ENCODE data around the gene MZF1. TPM values are rescaled to one million over a fixed set of nuclear protein-coding genes. Genes with fewer than 3 reads are reported as not detected.

Gene MZF1
- total and polyA plus RNA-seq, 4 donors = 4.9 to 21.1 (median 8.8) TPM

GRCh38 chr19:58520257-58520599 is 52.9 kb downstream of the MZF1 start:
- H3K27me3 ChIP-seq (ENCODE audit: control insufficient read depth in 4 of 4, insufficient read depth in 4 of 4, low read length in 3 of 4) = no peaks in the 10 kb centered on the region
- peak overlapping the region; percentile 61 to 72 for H3K9ac ChIP-seq (ENCODE audit: low read depth in 1 of 2, low read length in 2 of 2)
- DNase-seq (ENCODE audit: low spot score) = no peak
- H3K36me3 ChIP-seq (ENCODE audit: control insufficient read depth in 4 of 4, insufficient read depth in 3 of 4, low read depth in 1 of 4, low read length in 3 of 4) = peaks cover 0 to 9% (median 3%) of the 10 kb centered on the region in 4 donors
- 14% methylated on average over 7 of the region's 7 CpGs for WGBS
- H3K4me1 ChIP-seq (ENCODE audit: control insufficient read depth in 4 of 4, insufficient read depth in 4 of 4, low read length in 3 of 4) = peaks cover 2 to 37% (median 20%) of the 10 kb centered on the region in 4 donors
- H3K9me3 ChIP-seq (ENCODE audit: control insufficient read depth in 4 of 4, low read length in 3 of 4) = no peaks in the 10 kb centered on the region
- no peak for TF ChIP-seq FOXA1 (IDR thresholded peaks at IDR 0.05)
- TF ChIP-seq TAF1 (conservative IDR thresholded peaks at IDR 0.05) = no peak
- no peak for TF ChIP-seq RAD21 (IDR thresholded peaks at IDR 0.05)
- no peak for TF ChIP-seq ATF3 (IDR thresholded peaks at IDR 0.05)
- no peak for TF ChIP-seq JUND (IDR thresholded peaks at IDR 0.05)
- no peak for TF ChIP-seq ZBTB33 (IDR thresholded peaks at IDR 0.05)
- TF ChIP-seq NR2F2 (IDR thresholded peaks at IDR 0.05) = no peak
- no peak for TF ChIP-seq HNF4G (IDR thresholded peaks at IDR 0.05)
- TF ChIP-seq FOXA2 (IDR thresholded peaks at IDR 0.05) = no peak
- no peak for TF ChIP-seq RXRA (IDR thresholded peaks at IDR 0.05)
- TF ChIP-seq SP1 (IDR thresholded peaks at IDR 0.05) = no peak
- TF ChIP-seq GABPA (IDR thresholded peaks at IDR 0.05 in 1 of 2, conservative IDR thresholded peaks at IDR 0.05 in 1 of 2) = no peak
- TF ChIP-seq CTCF (IDR thresholded peaks at IDR 0.05; ENCODE audit: low read depth, low read length, missing input control) = no peak
- no peak for TF ChIP-seq REST (IDR thresholded peaks at IDR 0.05)
- peak overlapping the region; percentile 95 for H3K27ac ChIP-seq (ENCODE audit: low read depth in 1 of 2, low read length in 2 of 2)
- peak overlapping the region; percentile 78 to 94 (median 88) for H3K4me3 ChIP-seq (ENCODE audit: low read depth in 1 of 3, low read length in 3 of 3)

GRCh38 chr19:58519355-58520256 is 53.5 kb downstream of the MZF1 start, which contains the start of gene ZBTB45:
Gene ZBTB45, minus strand, starts transcription at chr19:58519810. Its CDS starts 2,137 bp downstream, at chr19:58517673.
- peak within 1 kb of the TSS; percentile 78 to 94 (median 88) for H3K4me3 ChIP-seq (ENCODE audit: low read depth in 1 of 3, low read length in 3 of 3)
- DNase-seq (ENCODE audit: low spot score) = peak; percentile 91
- peaks cover 4 to 39% (median 21%) of the 10 kb centered on the region in 4 donors for H3K4me1 ChIP-seq (ENCODE audit: control insufficient read depth in 4 of 4, insufficient read depth in 4 of 4, low read length in 3 of 4)
- under 1% methylated on average over 87 of the region's 87 CpGs for WGBS
- H3K9me3 ChIP-seq (ENCODE audit: control insufficient read depth in 4 of 4, low read length in 3 of 4) = no peaks in the 10 kb centered on the region
- peak within 1 kb of the TSS; percentile 95 for H3K27ac ChIP-seq (ENCODE audit: low read depth in 1 of 2, low read length in 2 of 2)
- H3K9ac ChIP-seq (ENCODE audit: low read depth in 1 of 2, low read length in 2 of 2) = peak within 1 kb of the TSS; percentile 61 to 72
- peaks cover 0 to 9% (median 3%) of the 10 kb centered on the region in 4 donors for H3K36me3 ChIP-seq (ENCODE audit: control insufficient read depth in 4 of 4, insufficient read depth in 3 of 4, low read depth in 1 of 4, low read length in 3 of 4)
- H3K27me3 ChIP-seq (ENCODE audit: control insufficient read depth in 4 of 4, insufficient read depth in 4 of 4, low read length in 3 of 4) = no peaks in the 10 kb centered on the region
- TF ChIP-seq SP1 (IDR thresholded peaks at IDR 0.05) (peak; percentile 71), RXRA (IDR thresholded peaks at IDR 0.05) (peak; percentile 55 to 73), NR2F2 (IDR thresholded peaks at IDR 0.05) (peak; percentile 51), FOXA1 (IDR thresholded peaks at IDR 0.05) (peak; percentile 80), REST (IDR thresholded peaks at IDR 0.05) (peak; percentile 72), RAD21 (IDR thresholded peaks at IDR 0.05) (peak; percentile 73 to 75), EGR1 (IDR thresholded peaks at IDR 0.05; ENCODE audit: low read depth in 2 of 2) (peak; percentile 27 to 66), GABPA (IDR thresholded peaks at IDR 0.05 in 1 of 2, conservative IDR thresholded peaks at IDR 0.05 in 1 of 2) (peak; percentile 94 to 98), FOXA2 (IDR thresholded peaks at IDR 0.05) (no peak), HNF4G (IDR thresholded peaks at IDR 0.05) (no peak), TAF1 (conservative IDR thresholded peaks at IDR 0.05) (peak; percentile 66), ZBTB33 (IDR thresholded peaks at IDR 0.05) (peak; percentile 79), JUND (IDR thresholded peaks at IDR 0.05) (peak in 1 of 2 donors; percentile 25)
